HG03039 (cell line): ENCODE measurements around the gene UBE2QL1.

ENCODE experiments used
- ATAC-seq: cut with Tn5 transposase; IDR thresholded peaks from one replicate; pipeline ENCODE4 v1.9.1; 2021; ENCODE audit warnings: mild to moderate bottlenecking, moderate library complexity; ENCODE audit not compliant: unreplicated experiment

The UBE2QL1 gene

GRCh38 chr5:6453937-6454560 is 5.4 kb downstream of the UBE2QL1 start:
- ATAC-seq = no peak

GRCh38 chr5:6454628-6455053 is 6.0 kb downstream of the UBE2QL1 start:
- ATAC-seq = no peak

GRCh38 chr5:6455571-6456200 is 7.0 kb downstream of the UBE2QL1 start:
- ATAC-seq = no peak

- no peak for ATAC-seq
These were observed 8.2 kb downstream of the UBE2QL1 start for GRCh38 chr5:6456766-6457370.

GRCh38 chr5:6457592-6457991 is 8.9 kb downstream of the UBE2QL1 start:
- ATAC-seq = no peak

- no peak for ATAC-seq
These were observed 10.2 kb downstream of the UBE2QL1 start for GRCh38 chr5:6458833-6459232.

GRCh38 chr5:6459896-6460295 is 11.2 kb downstream of the UBE2QL1 start:
- ATAC-seq = no peak

GRCh38 chr5:6461006-6461405 is 12.3 kb downstream of the UBE2QL1 start:
- ATAC-seq = no peak

GRCh38 chr5:6461793-6462650 is 13.4 kb downstream of the UBE2QL1 start:
- ATAC-seq = no peak

- ATAC-seq = no peak
These were observed 14.0 kb downstream of the UBE2QL1 start for GRCh38 chr5:6462671-6463070.

GRCh38 chr5:6464441-6464840 is 15.8 kb downstream of the UBE2QL1 start:
- no peak for ATAC-seq

- ATAC-seq = no peak
These were observed 17.5 kb downstream of the UBE2QL1 start for GRCh38 chr5:6465831-6466790.

- no peak for ATAC-seq
These were observed 18.4 kb downstream of the UBE2QL1 start for GRCh38 chr5:6466975-6467567.

- no peak for ATAC-seq
These were observed 18.9 kb downstream of the UBE2QL1 start for GRCh38 chr5:6467591-6467990.

- ATAC-seq = no peak
These were observed 19.4 kb downstream of the UBE2QL1 start for GRCh38 chr5:6468104-6468503.

GRCh38 chr5:6468870-6469269 is 20.2 kb downstream of the UBE2QL1 start:
- ATAC-seq = no peak

GRCh38 chr5:6469836-6470235 is 21.2 kb downstream of the UBE2QL1 start:
- no peak for ATAC-seq

- ATAC-seq = no peak
These were observed 22.0 kb downstream of the UBE2QL1 start for GRCh38 chr5:6470672-6471071.

GRCh38 chr5:6471252-6471651 is 22.6 kb downstream of the UBE2QL1 start:
- no peak for ATAC-seq

- no peak for ATAC-seq
These were observed 24.1 kb downstream of the UBE2QL1 start for GRCh38 chr5:6472792-6473191.
